ENCODE measurements around the gene COBLL1. TPM values are rescaled to one million over a fixed set of nuclear protein-coding genes. Genes with fewer than 3 reads are reported as not detected.

Gene COBLL1
- total and polyA plus RNA-seq, 2 of the 4 experiments (the other 2 are of a cell fraction): 0.79 to 1.1 TPM

- no peak overlapping the region for H3K4me2 ChIP-seq (ENCODE audit: low read depth, low read length)
- H2AFZ ChIP-seq (replicated peaks; ENCODE audit: low read length, poor library complexity): no peak overlapping the region
- TF ChIP-seq ELK1 (IDR thresholded peaks at IDR 0.05; ENCODE audit: borderline replicate concordance, low read depth, low read length) (no peak), USF2 (IDR thresholded peaks at IDR 0.05; ENCODE audit: low read depth, low read length) (no peak), CTCF (conservative IDR thresholded peaks at IDR 0.05; ENCODE audit: low read depth, low read length) (no peak), FOS (IDR thresholded peaks at IDR 0.05; ENCODE audit: low read depth, low read length) (no peak), RFX5 (IDR thresholded peaks at IDR 0.05; ENCODE audit: low read depth, low read length) (no peak), MAFK (IDR thresholded peaks at IDR 0.05; ENCODE audit: low read depth, low read length) (no peak), MXI1 (IDR thresholded peaks at IDR 0.05; ENCODE audit: borderline replicate concordance, low read depth, low read length) (no peak), RAD21 (IDR thresholded peaks at IDR 0.05; ENCODE audit: low read length) (no peak), NFE2L2 (IDR thresholded peaks at IDR 0.05; ENCODE audit: low read depth, low read length) (no peak), MAZ (IDR thresholded peaks at IDR 0.05; ENCODE audit: borderline replicate concordance, low read depth, low read length) (no peak)
- H2BK20ac ChIP-seq (ENCODE audit: low read depth, low read length): no peak overlapping the region
- no CpG with 5 or more reads among the region's 4 CpGs for WGBS, 2 experiments (ENCODE audit: extremely low coverage in 2 of 2, insufficient read length in 1 of 2)
- in situ Hi-C loops (cut with MboI; ENCODE audit: low sequenced_read_pairs): loop anchor here (25.0 kb wide), 3 partner anchors 177 to 452 kb away; no protein-coding TSS in a partner anchor
- H3K56ac ChIP-seq (ENCODE audit: extremely low read depth, insufficient read depth, low read length): no peak overlapping the region
- CTCF ChIA-PET: interaction anchor here (0.8 to 1.0 kb wide), 3 partner anchors 16 to 468 kb away, joined by 3 read pairs; partner anchors contain the start of gene SCN3A
- no peak for DNase-seq
- H2BK15ac ChIP-seq (ENCODE audit: low read depth, low read length): no peak overlapping the region
- no peak overlapping the region for H2AK5ac ChIP-seq (ENCODE audit: low read depth, low read length)
- H3K9ac ChIP-seq (ENCODE audit: low read depth, low read length): no peak overlapping the region
- no TSS peak for BruUV-seq (replicated peaks)
- no peak overlapping the region for H3K4ac ChIP-seq (ENCODE audit: low read depth, low read length)
- intact Hi-C loops (cut with micrococcal nuclease): loop anchor here (5.0 kb wide), 1 partner anchor 107 kb away; the partner anchor contains the start of gene COBLL1
- no peak overlapping the region for H3K27ac ChIP-seq (ENCODE audit: insufficient read depth, low read length)
- no peaks in the 10 kb centered on the region for H4K20me1 ChIP-seq (ENCODE audit: insufficient read depth, low read length)
- H3K9me1 ChIP-seq (ENCODE audit: insufficient read depth, low read length): no peaks in the 10 kb centered on the region
- POLR2A ChIA-PET (ENCODE audit: unreplicated experiment): no interaction called here
- H3K14ac ChIP-seq (replicated peaks; ENCODE audit: low read depth, low read length): no peak overlapping the region
- H4K5ac ChIP-seq (ENCODE audit: low read depth, low read length): no peak overlapping the region
- no peak overlapping the region for H3K18ac ChIP-seq (ENCODE audit: low read depth, low read length)
- dilution Hi-C loops (cut with HindIII; ENCODE audit: low sequenced_read_pairs, unreplicated experiment): no loop called here
- no peaks in the 10 kb centered on the region; a peak in 1 of 4 replicates for H3K79me1 ChIP-seq (ENCODE audit: low read depth in 1 of 2, low read length in 2 of 2)
- no peak overlapping the region for H3K4me3 ChIP-seq (ENCODE audit: insufficient read depth, low read depth, low read length)
- no peak overlapping the region for H2BK120ac ChIP-seq (ENCODE audit: low read depth, low read length)
- H3K36me3 ChIP-seq (ENCODE audit: control insufficient read depth, insufficient read depth, low read length): no peaks in the 10 kb centered on the region
- no peak overlapping the region for H4K91ac ChIP-seq (ENCODE audit: insufficient read depth, low read depth, low read length)
- H3K9me3 ChIP-seq (ENCODE audit: control insufficient read depth, insufficient read depth, low read length): no peaks in the 10 kb centered on the region
- no peak overlapping the region for H2BK5ac ChIP-seq (ENCODE audit: low read depth, low read length, poor library complexity, severe bottlenecking)
- no peaks in the 10 kb centered on the region; the same call in none of the 2 replicates for H3K27me3 ChIP-seq (ENCODE audit: control insufficient read depth, insufficient read depth, low read length)
- H4K8ac ChIP-seq (ENCODE audit: low read depth in 2 of 2, low read length in 2 of 2): no peak overlapping the region
- ATAC-seq (ENCODE audit: low read depth): no peak
- H3K23ac ChIP-seq (ENCODE audit: low read depth, low read length): no peak overlapping the region
- H3K4me1 ChIP-seq (ENCODE audit: control insufficient read depth, insufficient read depth, low read length): peaks cover 2% of the 10 kb centered on the region
- H2AK9ac ChIP-seq (replicated peaks; ENCODE audit: low read depth, low read length, poor library complexity): no peak overlapping the region
Observed at GRCh38 chr2:164735309-164735919, 106.2 kb downstream of the COBLL1 start.
